ENCODE measurements around the gene DIPK1A.

DNA sequence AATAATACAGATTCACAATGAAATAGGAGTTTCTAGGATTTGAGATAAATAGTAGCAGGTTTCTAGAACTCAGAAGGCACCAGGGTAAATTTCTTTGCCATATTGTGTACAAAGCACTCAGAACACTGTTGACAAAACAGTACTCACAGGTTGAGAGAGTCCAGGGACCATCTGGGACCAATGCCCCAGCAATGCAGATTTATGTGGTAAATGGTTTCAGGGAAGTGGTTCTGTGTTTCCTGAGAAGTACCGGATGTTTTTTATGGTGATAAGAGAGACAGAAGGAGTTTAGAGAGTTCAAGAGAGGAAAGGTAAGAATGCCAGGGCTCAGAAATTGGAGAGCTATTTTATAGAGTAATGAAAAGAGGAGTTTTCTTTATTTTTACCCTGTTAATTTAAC is 29.6 kb upstream of the DIPK1A start:
- TF ChIP-seq, protein P1, sequence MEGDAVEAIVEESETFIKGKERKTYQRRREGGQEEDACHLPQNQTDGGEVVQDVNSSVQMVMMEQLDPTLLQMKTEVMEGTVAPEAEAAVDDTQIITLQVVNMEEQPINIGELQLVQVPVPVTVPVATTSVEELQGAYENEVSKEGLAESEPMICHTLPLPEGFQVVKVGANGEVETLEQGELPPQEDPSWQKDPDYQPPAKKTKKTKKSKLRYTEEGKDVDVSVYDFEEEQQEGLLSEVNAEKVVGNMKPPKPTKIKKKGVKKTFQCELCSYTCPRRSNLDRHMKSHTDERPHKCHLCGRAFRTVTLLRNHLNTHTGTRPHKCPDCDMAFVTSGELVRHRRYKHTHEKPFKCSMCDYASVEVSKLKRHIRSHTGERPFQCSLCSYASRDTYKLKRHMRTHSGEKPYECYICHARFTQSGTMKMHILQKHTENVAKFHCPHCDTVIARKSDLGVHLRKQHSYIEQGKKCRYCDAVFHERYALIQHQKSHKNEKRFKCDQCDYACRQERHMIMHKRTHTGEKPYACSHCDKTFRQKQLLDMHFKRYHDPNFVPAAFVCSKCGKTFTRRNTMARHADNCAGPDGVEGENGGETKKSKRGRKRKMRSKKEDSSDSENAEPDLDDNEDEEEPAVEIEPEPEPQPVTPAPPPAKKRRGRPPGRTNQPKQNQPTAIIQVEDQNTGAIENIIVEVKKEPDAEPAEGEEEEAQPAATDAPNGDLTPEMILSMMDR (IDR thresholded peaks at IDR 0.05): no peak
- TF ChIP-seq POLR2A (IDR thresholded peaks at IDR 0.05): no peak
- TF ChIP-seq EP300 (IDR thresholded peaks at IDR 0.05): no peak
